Muscle of leg (tissue), 11 donors: ENCODE data around the gene POSTN. TPM values are rescaled to one million over a fixed set of nuclear protein-coding genes. Genes with fewer than 3 reads are reported as not detected.
"Not testable (repeated sequence)": the region's sequence is repeated elsewhere in the genome, so short reads cannot be mapped to it uniquely, and the experiment has no call there.

Source experiments
- DNase-seq: peaks from one replicate; pipeline ENCODE4 v3.0.0; 2013
- H3K27ac ChIP-seq: one replicate; pipeline ENCODE4 v1.5.1; 2013; ENCODE audit warnings: mild to moderate bottlenecking, low read length, control low read depth
- H3K27me3 ChIP-seq: one replicate; pipeline ENCODE4 v1.6.1; 2013; ENCODE audit warnings: low read length; ENCODE audit not compliant: control insufficient read depth, insufficient read depth
- H3K36me3 ChIP-seq: one replicate; pipeline ENCODE4 v1.6.1; 2013; ENCODE audit warnings: low read length; ENCODE audit not compliant: control insufficient read depth, insufficient read depth
- H3K4me1 ChIP-seq: one replicate; pipeline ENCODE4 v1.6.1; 2013; ENCODE audit warnings: low read length; ENCODE audit not compliant: control insufficient read depth, insufficient read depth
- H3K4me3 ChIP-seq: one replicate; pipeline ENCODE4 v1.5.1; 2013; ENCODE audit warnings: low read length, control low read depth
- H3K9me3 ChIP-seq: replicated peaks from 2 replicates; pipeline ENCODE4 v1.6.1; 2013; ENCODE audit warnings: low read depth, low read length; ENCODE audit not compliant: control insufficient read depth
- WGBS: methylation state at CpG from one replicate; pipeline ENCODE4 v1.1.5; 2013; ENCODE audit warnings: missing lambda C conversion rate; ENCODE audit not compliant: insufficient coverage; 5-methylcytosine and 5-hydroxymethylcytosine counted together
- polyA plus RNA-seq, 8 donors: library from polyadenylated mRNA; unstranded; fragments of 120-200 nt; gene quantifications; one replicate each; pipeline versions ENCODE4 v1.2.1 to v1.2.3, GENCODE V29; 2013; ENCODE audit warnings: inconsistent platforms in 1 of 8, low replicate concordance in 1 of 8; ENCODE audit not compliant: insufficient read length in 8 of 8, insufficient read depth in 1 of 8
- total RNA-seq: library from RNA; stranded (reverse); fragments of 120-200 nt; gene quantifications from one replicate; pipeline ENCODE4 v1.2.4, GENCODE V29; 2013

POSTN gene
- total and polyA plus RNA-seq, 9 donors: 1,081 to 4,058 (median 2,359) TPM

DNA sequence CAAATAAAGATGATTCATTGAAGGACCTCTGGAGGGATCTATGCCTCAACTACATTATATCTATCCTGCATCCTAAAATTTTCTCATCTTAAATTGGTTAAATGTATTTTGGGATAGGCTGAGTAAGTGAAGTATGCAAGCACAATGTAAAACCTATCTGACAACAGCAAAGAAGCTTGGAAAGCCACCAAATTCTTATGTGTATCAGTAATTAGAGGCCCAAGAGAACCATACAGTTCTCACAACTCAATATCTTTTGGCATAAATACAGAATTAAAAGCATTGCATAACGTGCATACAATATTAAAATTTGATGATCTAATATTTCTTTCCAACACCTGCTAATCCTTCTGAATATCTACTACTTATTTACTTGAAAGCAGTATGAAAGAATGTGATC lies 13.0 kb downstream of the POSTN start:
- WGBS: no CpG with 5 or more reads among the region's 1 CpG
- no peaks in the 10 kb centered on the region for H3K9me3 ChIP-seq
- peaks cover 8% of the 10 kb centered on the region for H3K36me3 ChIP-seq
- no peaks in the 10 kb centered on the region for H3K27me3 ChIP-seq
- H3K4me3 ChIP-seq: no peak overlapping the region
- DNase-seq: no peak
- peak overlapping the region; percentile 38 for H3K27ac ChIP-seq
- no peaks in the 10 kb centered on the region for H3K4me1 ChIP-seq

GRCh38 chr13:37576601-37577000 lies 22.0 kb downstream of the POSTN start:
- H3K9me3 ChIP-seq: no peaks in the 10 kb centered on the region
- peaks cover 8% of the 10 kb centered on the region for H3K36me3 ChIP-seq
- no peaks in the 10 kb centered on the region for H3K27me3 ChIP-seq
- H3K4me1 ChIP-seq: no peaks in the 10 kb centered on the region
- no peak for DNase-seq
- H3K4me3 ChIP-seq: no peak overlapping the region
- no peak overlapping the region for H3K27ac ChIP-seq

- H3K27me3 ChIP-seq: no peaks in the 10 kb centered on the region
- no peak overlapping the region for H3K27ac ChIP-seq
- WGBS: no CpG with 5 or more reads among the region's 1 CpG
- H3K36me3 ChIP-seq: peaks cover 6% of the 10 kb centered on the region
- H3K4me3 ChIP-seq: no peak overlapping the region
- DNase-seq: no peak
- no peaks in the 10 kb centered on the region for H3K9me3 ChIP-seq
- H3K4me1 ChIP-seq: no peaks in the 10 kb centered on the region
Observed at GRCh38 chr13:37565425-37565824, 33.1 kb downstream of the POSTN start.

- Histone ChIP-seq H3K36me3 (peaks cover 6% of the 10 kb centered on the region), H3K27me3 (no peaks in the 10 kb centered on the region), H3K4me3 (no peak overlapping the region), H3K27ac (peak overlapping the region; percentile 35), H3K4me1 (no peaks in the 10 kb centered on the region), H3K9me3 (peaks cover 11% of the 10 kb centered on the region)
- WGBS: 75% methylated on average over 2 of the region's 2 CpGs
- peak; percentile 59 for DNase-seq
Observed at GRCh38 chr13:37561031-37561430, 37.5 kb downstream of the POSTN start.

- DNase-seq: no peak
- H3K27ac ChIP-seq: peak overlapping the region; percentile 6
- H3K36me3 ChIP-seq: peaks cover 6% of the 10 kb centered on the region
- H3K4me3 ChIP-seq: no peak overlapping the region
- no peaks in the 10 kb centered on the region for H3K4me1 ChIP-seq
- H3K27me3 ChIP-seq: no peaks in the 10 kb centered on the region
- H3K9me3 ChIP-seq: peaks cover 11% of the 10 kb centered on the region
- WGBS: no CpG with 5 or more reads among the region's 3 CpGs
Observed at GRCh38 chr13:37560526-37560925, 38.0 kb downstream of the POSTN start.

DNA sequence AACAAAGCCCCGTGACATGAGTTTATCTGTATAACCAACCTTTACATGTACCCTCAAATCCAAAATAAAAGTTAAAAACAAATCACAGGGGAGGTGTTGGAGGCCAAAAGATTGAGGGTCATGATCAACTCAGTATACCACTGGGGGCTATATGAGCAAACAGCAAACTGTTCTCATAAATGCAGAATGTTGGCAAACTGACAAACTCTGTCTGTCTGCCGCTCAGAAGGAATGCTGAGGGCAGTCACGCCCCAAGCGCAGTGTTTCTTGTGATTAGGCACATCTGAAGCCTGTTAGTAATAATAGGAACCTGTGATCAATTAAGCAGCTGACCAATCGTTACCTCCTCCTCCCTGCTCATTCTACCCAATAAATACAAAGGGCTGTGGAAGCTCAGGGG lies 39.8 kb downstream of the POSTN start:
- H3K36me3 ChIP-seq, H3K4me1 ChIP-seq, H3K4me3 ChIP-seq, H3K27me3 ChIP-seq, H3K27ac ChIP-seq, DNase-seq: not testable (repeated sequence)
- no CpG with 5 or more reads among the region's 5 CpGs for WGBS
- peaks cover 11% of the 10 kb centered on the region for H3K9me3 ChIP-seq

- DNase-seq: no peak
- Histone ChIP-seq H3K27me3 (no peaks in the 10 kb centered on the region), H3K9me3 (peaks cover 8% of the 10 kb centered on the region), H3K27ac (no peak overlapping the region), H3K4me1 (no peaks in the 10 kb centered on the region), H3K4me3 (no peak overlapping the region), H3K36me3 (no peaks in the 10 kb centered on the region)
- 77% methylated on average over 2 of the region's 3 CpGs for WGBS
Observed at GRCh38 chr13:37546087-37546486, 52.5 kb downstream of the POSTN start.

GRCh38 chr13:37544995-37545394 lies 53.6 kb downstream of the POSTN start:
- Histone ChIP-seq H3K27me3 (no peaks in the 10 kb centered on the region), H3K27ac (no peak overlapping the region), H3K4me1 (no peaks in the 10 kb centered on the region), H3K9me3 (peaks cover 8% of the 10 kb centered on the region), H3K4me3 (no peak overlapping the region), H3K36me3 (no peaks in the 10 kb centered on the region)
- DNase-seq: no peak
- 100% methylated on average over 1 of the region's 3 CpGs for WGBS

GRCh38 chr13:37539976-37540605 lies 58.5 kb downstream of the POSTN start:
- Histone ChIP-seq H3K27me3 (no peaks in the 10 kb centered on the region), H3K4me1 (no peaks in the 10 kb centered on the region), H3K9me3 (no peaks in the 10 kb centered on the region), H3K4me3 (no peak overlapping the region), H3K27ac (no peak overlapping the region), H3K36me3 (no peaks in the 10 kb centered on the region)
- peak; percentile 59 for DNase-seq
- WGBS: no CpG with 5 or more reads among the region's 3 CpGs

GRCh38 chr13:37539170-37539569 lies 59.4 kb downstream of the POSTN start:
- DNase-seq: no peak
- Histone ChIP-seq H3K27ac (no peak overlapping the region), H3K4me3 (no peak overlapping the region), H3K36me3 (no peaks in the 10 kb centered on the region), H3K4me1 (no peaks in the 10 kb centered on the region), H3K9me3 (no peaks in the 10 kb centered on the region), H3K27me3 (no peaks in the 10 kb centered on the region)
- WGBS: no CpG with 5 or more reads among the region's 2 CpGs

- no peaks in the 10 kb centered on the region for H3K4me1 ChIP-seq
- DNase-seq: peak; percentile 63
- no peak overlapping the region for H3K4me3 ChIP-seq
- no peaks in the 10 kb centered on the region for H3K36me3 ChIP-seq
- no peaks in the 10 kb centered on the region for H3K27me3 ChIP-seq
- peaks cover 4% of the 10 kb centered on the region for H3K9me3 ChIP-seq
- WGBS: no CpG with 5 or more reads among the region's 2 CpGs
- H3K27ac ChIP-seq: no peak overlapping the region
Observed at GRCh38 chr13:37535501-37535900, 63.1 kb downstream of the POSTN start.
